ENCODE measurements around the gene FOCAD. TPM values are rescaled to one million over a fixed set of nuclear protein-coding genes. Genes with fewer than 3 reads are reported as not detected.

Gene FOCAD
- total RNA-seq, 1 experiment from 2014 or later = 42.7 TPM

DNA sequence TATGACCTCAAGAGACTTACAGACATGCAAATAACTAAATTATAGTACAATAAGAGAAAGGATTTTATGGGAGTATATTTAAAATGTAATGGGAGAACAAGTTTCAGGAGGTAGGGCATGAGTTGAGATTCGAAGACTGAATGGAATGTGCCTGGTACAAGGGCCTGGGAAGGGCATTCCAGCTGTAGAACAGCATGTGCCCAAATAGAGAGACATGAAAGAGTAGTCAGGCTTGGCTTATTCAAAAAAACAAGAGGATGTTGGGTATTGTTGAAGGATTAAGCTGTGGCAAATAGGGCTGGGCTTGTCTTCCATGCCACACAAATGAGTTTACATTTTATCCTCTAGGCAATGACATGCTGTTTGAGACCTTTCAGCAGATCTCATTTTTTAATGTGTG, 86.9 kb downstream of the FOCAD start:
- Histone ChIP-seq H3K36me3 (ENCODE audit: insufficient read depth, low read length, poor library complexity, severe bottlenecking) (peaks cover 16% of the 10 kb centered on the region), H3K9me3 (ENCODE audit: low read depth, low read length, poor library complexity, severe bottlenecking) (no peaks in the 10 kb centered on the region), H3K27ac (ENCODE audit: low read depth, low read length, poor library complexity, severe bottlenecking) (no peak overlapping the region), H3K4me1 (ENCODE audit: insufficient read depth, low read length, poor library complexity, severe bottlenecking) (no peaks in the 10 kb centered on the region), H3K27me3 (replicated peaks; ENCODE audit: insufficient read depth, low read depth, low read length, poor library complexity) (no peaks in the 10 kb centered on the region), H3K4me3 (ENCODE audit: low read depth, low read length, poor library complexity, severe bottlenecking) (no peak overlapping the region)
- ChIA-PET CTCF (no interaction called here), POLR2A (ENCODE audit: low non-redundant PET) (no interaction called here)
- no peak for DNase-seq (ENCODE audit: low spot score)
- no peak for TF ChIP-seq EZH2 (IDR thresholded peaks at IDR 0.05; ENCODE audit: borderline replicate concordance, low read depth, low read length, poor library complexity, severe bottlenecking)
- TF ChIP-seq, protein P1, sequence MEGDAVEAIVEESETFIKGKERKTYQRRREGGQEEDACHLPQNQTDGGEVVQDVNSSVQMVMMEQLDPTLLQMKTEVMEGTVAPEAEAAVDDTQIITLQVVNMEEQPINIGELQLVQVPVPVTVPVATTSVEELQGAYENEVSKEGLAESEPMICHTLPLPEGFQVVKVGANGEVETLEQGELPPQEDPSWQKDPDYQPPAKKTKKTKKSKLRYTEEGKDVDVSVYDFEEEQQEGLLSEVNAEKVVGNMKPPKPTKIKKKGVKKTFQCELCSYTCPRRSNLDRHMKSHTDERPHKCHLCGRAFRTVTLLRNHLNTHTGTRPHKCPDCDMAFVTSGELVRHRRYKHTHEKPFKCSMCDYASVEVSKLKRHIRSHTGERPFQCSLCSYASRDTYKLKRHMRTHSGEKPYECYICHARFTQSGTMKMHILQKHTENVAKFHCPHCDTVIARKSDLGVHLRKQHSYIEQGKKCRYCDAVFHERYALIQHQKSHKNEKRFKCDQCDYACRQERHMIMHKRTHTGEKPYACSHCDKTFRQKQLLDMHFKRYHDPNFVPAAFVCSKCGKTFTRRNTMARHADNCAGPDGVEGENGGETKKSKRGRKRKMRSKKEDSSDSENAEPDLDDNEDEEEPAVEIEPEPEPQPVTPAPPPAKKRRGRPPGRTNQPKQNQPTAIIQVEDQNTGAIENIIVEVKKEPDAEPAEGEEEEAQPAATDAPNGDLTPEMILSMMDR (conservative IDR thresholded peaks at IDR 0.05; ENCODE audit: low read depth, low read length) = no peak
- intact Hi-C loops (cut with micrococcal nuclease; ENCODE audit: unreplicated experiment) = no loop called here
- BruUV-seq (replicated peaks) = no TSS peak

DNA sequence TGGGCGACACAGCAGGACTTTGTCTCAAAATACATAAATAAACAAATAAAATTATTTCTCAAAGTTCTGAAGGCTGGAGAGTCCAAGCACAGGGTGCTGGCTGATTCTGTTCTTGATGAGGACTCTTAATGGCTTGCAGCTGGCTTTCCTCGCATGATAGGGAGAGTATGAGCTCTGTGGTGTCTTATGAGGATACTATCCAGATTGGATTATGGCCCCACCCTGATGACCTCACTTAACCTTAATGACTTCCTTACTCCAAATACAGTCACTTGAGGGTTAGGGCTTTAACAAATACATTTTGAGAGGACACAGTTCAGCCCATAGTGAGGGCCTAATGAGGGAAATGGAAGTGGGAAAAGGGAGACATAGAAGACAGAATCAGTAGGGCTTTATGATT, 87.7 kb downstream of the FOCAD start:
- ChIA-PET POLR2A (ENCODE audit: low non-redundant PET) (no interaction called here), CTCF (no interaction called here)
- intact Hi-C loops (cut with micrococcal nuclease; ENCODE audit: unreplicated experiment) = no loop called here
- Histone ChIP-seq H3K4me1 (ENCODE audit: insufficient read depth, low read length, poor library complexity, severe bottlenecking) (no peaks in the 10 kb centered on the region), H3K36me3 (ENCODE audit: insufficient read depth, low read length, poor library complexity, severe bottlenecking) (peaks cover 16% of the 10 kb centered on the region), H3K9me3 (ENCODE audit: low read depth, low read length, poor library complexity, severe bottlenecking) (no peaks in the 10 kb centered on the region), H3K27ac (ENCODE audit: low read depth, low read length, poor library complexity, severe bottlenecking) (no peak overlapping the region), H3K27me3 (replicated peaks; ENCODE audit: insufficient read depth, low read depth, low read length, poor library complexity) (no peaks in the 10 kb centered on the region), H3K4me3 (ENCODE audit: low read depth, low read length, poor library complexity, severe bottlenecking) (no peak overlapping the region)
- TF ChIP-seq, protein P1 (conservative IDR thresholded peaks at IDR 0.05; ENCODE audit: low read depth, low read length) = no peak
- no peak for TF ChIP-seq EZH2 (IDR thresholded peaks at IDR 0.05; ENCODE audit: borderline replicate concordance, low read depth, low read length, poor library complexity, severe bottlenecking)
- DNase-seq (ENCODE audit: low spot score) = no peak
- no TSS peak for BruUV-seq (replicated peaks)

DNA sequence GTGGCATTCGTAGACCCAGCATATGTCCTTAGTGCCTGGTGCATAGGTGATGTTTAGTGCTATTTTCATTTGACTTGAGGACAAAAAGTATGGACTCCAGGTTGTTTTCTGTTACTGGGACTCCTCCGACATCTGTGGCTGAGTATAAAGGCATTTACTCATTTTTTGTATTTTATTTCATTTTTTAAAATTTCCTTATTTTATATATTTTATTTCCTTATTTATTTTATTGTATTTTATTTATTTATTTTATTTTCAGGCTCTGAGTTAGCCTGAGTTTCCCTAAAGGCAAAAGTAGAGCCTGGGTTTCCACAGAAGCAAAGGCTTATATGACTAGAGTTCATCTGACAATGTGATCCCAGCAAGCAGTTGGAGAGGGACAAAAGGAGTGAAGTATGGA, 91.6 kb downstream of the FOCAD start:
- POLR2A ChIA-PET (ENCODE audit: low non-redundant PET) = no interaction called here
- BruUV-seq (replicated peaks) = no TSS peak

More for the DNA sequence above, 91.6 kb downstream of the FOCAD start:
- H3K4me1 ChIP-seq (ENCODE audit: insufficient read depth, low read length, poor library complexity, severe bottlenecking) = no peaks in the 10 kb centered on the region
- H3K9me3 ChIP-seq (ENCODE audit: low read depth, low read length, poor library complexity, severe bottlenecking) = no peaks in the 10 kb centered on the region
- intact Hi-C loops (cut with micrococcal nuclease; ENCODE audit: unreplicated experiment) = no loop called here
- CTCF ChIA-PET = no interaction called here
- no peaks in the 10 kb centered on the region for H3K27me3 ChIP-seq (replicated peaks; ENCODE audit: insufficient read depth, low read depth, low read length, poor library complexity)
- TF ChIP-seq, protein P1 (conservative IDR thresholded peaks at IDR 0.05; ENCODE audit: low read depth, low read length) = no peak
- no peak for TF ChIP-seq EZH2 (IDR thresholded peaks at IDR 0.05; ENCODE audit: borderline replicate concordance, low read depth, low read length, poor library complexity, severe bottlenecking)
- H3K4me3 ChIP-seq (ENCODE audit: low read depth, low read length, poor library complexity, severe bottlenecking) = no peak overlapping the region
- no peak overlapping the region for H3K27ac ChIP-seq (ENCODE audit: low read depth, low read length, poor library complexity, severe bottlenecking)
- peaks cover 3% of the 10 kb centered on the region for H3K36me3 ChIP-seq (ENCODE audit: insufficient read depth, low read length, poor library complexity, severe bottlenecking)
- DNase-seq (ENCODE audit: low spot score) = no peak
